HFFc6 (cell line): Measurements from ENCODE around the gene CAPN14. TPM values are rescaled to one million over a fixed set of nuclear protein-coding genes. Genes with fewer than 3 reads are reported as not detected.

Experiments
- DNase-seq: peaks from one replicate; pipeline ENCODE4 v3.0.0-alpha.2; 2018
- H3K27ac Mint-ChIP-seq: 2 replicates; pipeline ENCODE4 v1.8.0; 2020; ENCODE audit warnings: mild to moderate bottlenecking, mixed read lengths
- H3K27me3 Mint-ChIP-seq: 2 replicates; pipeline ENCODE4 v1.8.0; 2021; ENCODE audit warnings: mild to moderate bottlenecking, moderate library complexity, mixed read lengths; ENCODE audit not compliant: insufficient read depth
- H3K36me3 Mint-ChIP-seq: 2 replicates; pipeline ENCODE4 v1.8.0; 2021; ENCODE audit warnings: low read depth, mixed read lengths
- H3K4me1 Mint-ChIP-seq: 2 replicates; pipeline ENCODE4 v1.8.0; 2020; ENCODE audit warnings: low read depth, mixed read lengths
- H3K4me3 Mint-ChIP-seq: 2 replicates; pipeline ENCODE4 v1.8.0; 2020; ENCODE audit warnings: mild to moderate bottlenecking, moderate library complexity, mixed read lengths
- H3K9me3 Mint-ChIP-seq: 2 replicates; pipeline ENCODE4 v1.8.0; 2020; ENCODE audit warnings: mild to moderate bottlenecking, mixed read lengths
- CTCF ChIP-seq: fragments of 200-600 bp; sonication (generic); IDR thresholded peaks from 2 replicates; pipeline ENCODE4 v1.5.0; 2021; ENCODE audit warnings: antibody characterized with exemption, mild to moderate bottlenecking
- total RNA-seq, 6 experiments: library from RNA; stranded (reverse); fragmentation: NEBNext Ultra II Directional; extraction: Animal tissue kit (Norgen Biotek cat#: 25700); gene quantifications; 2 replicates in 1 of 6; 3 replicates in 5 of 6; pipeline ENCODE4 v1.2.3, GENCODE V29; 2021

CAPN14 gene
- total RNA-seq, 6 experiments from 2014 or later = 0.06 to 0.14 (median 0.07) TPM

- DNase-seq = no peak
- H3K4me1 Mint-ChIP-seq = no peaks in the 10 kb centered on the region
- no peak for TF ChIP-seq CTCF
- no peaks in the 10 kb centered on the region for H3K9me3 Mint-ChIP-seq
- H3K27me3 Mint-ChIP-seq = peaks cover 10% of the 10 kb centered on the region
- H3K4me3 Mint-ChIP-seq = no peak overlapping the region
- H3K27ac Mint-ChIP-seq = no peak overlapping the region
- H3K36me3 Mint-ChIP-seq = no peaks in the 10 kb centered on the region
Measured at GRCh38 chr2:31213601-31214443, 3.5 kb downstream of the CAPN14 start.

GRCh38 chr2:31212659-31213600 lies 4.4 kb downstream of the CAPN14 start:
- H3K4me1 Mint-ChIP-seq = no peaks in the 10 kb centered on the region
- no peaks in the 10 kb centered on the region for H3K36me3 Mint-ChIP-seq
- H3K27me3 Mint-ChIP-seq = peaks cover 9% of the 10 kb centered on the region
- TF ChIP-seq CTCF = no peak
- H3K27ac Mint-ChIP-seq = no peak overlapping the region
- no peak overlapping the region for H3K4me3 Mint-ChIP-seq
- H3K9me3 Mint-ChIP-seq = no peaks in the 10 kb centered on the region
- DNase-seq = no peak

GRCh38 chr2:31208240-31208639 lies 9.1 kb downstream of the CAPN14 start:
- H3K27me3 Mint-ChIP-seq = peaks cover 9% of the 10 kb centered on the region
- no peak overlapping the region for H3K27ac Mint-ChIP-seq
- no peak for DNase-seq
- no peaks in the 10 kb centered on the region for H3K9me3 Mint-ChIP-seq
- H3K4me1 Mint-ChIP-seq = no peaks in the 10 kb centered on the region
- no peak overlapping the region for H3K4me3 Mint-ChIP-seq
- no peak for TF ChIP-seq CTCF
- no peaks in the 10 kb centered on the region for H3K36me3 Mint-ChIP-seq

- TF ChIP-seq CTCF = no peak
- no peak for DNase-seq
- no peaks in the 10 kb centered on the region for H3K36me3 Mint-ChIP-seq
- no peaks in the 10 kb centered on the region for H3K4me1 Mint-ChIP-seq
- no peak overlapping the region for H3K27ac Mint-ChIP-seq
- no peak overlapping the region for H3K4me3 Mint-ChIP-seq
- H3K9me3 Mint-ChIP-seq = no peaks in the 10 kb centered on the region
- peaks cover 9% of the 10 kb centered on the region for H3K27me3 Mint-ChIP-seq
Measured at GRCh38 chr2:31207790-31208189, 9.5 kb downstream of the CAPN14 start.

- no peak for TF ChIP-seq CTCF
- Mint-ChIP-seq H3K27ac (no peak overlapping the region), H3K9me3 (no peaks in the 10 kb centered on the region), H3K4me3 (no peak overlapping the region), H3K4me1 (no peaks in the 10 kb centered on the region), H3K36me3 (no peaks in the 10 kb centered on the region), H3K27me3 (peaks cover 9% of the 10 kb centered on the region)
- no peak for DNase-seq
Measured at GRCh38 chr2:31205613-31206012, 11.7 kb downstream of the CAPN14 start.
